Activated naive CD8-positive, alpha-beta T cell treated with anti-CD3 and anti-CD28 coated beads, Interleukin-2, amount 10 ng/mL, durations not matched to agents 7 days and 5 days (primary cell): ENCODE measurements around the gene MGA. TPM values are rescaled to one million over a fixed set of nuclear protein-coding genes. Genes with fewer than 3 reads are reported as not detected.

ENCODE experiments used
- ATAC-seq: fragments of 150-1000 bp; cut with Tn5 transposase; one replicate; pipeline ENCODE4 v1.10.0; 2021; ENCODE audit warnings: low read depth, moderate library complexity
- POLR2A ChIA-PET: fragments of 350-600 bp; sonication (Branson Sonifier 250); formaldehyde crosslinking; loops from one replicate; lab custom pipeline; 2021; ENCODE audit warnings: antibody characterized with exemption; lab: Charles Lee
- DNase-seq: peaks from one replicate; pipeline ENCODE4 v3.0.0; 2021
- H3K27ac Mint-ChIP-seq: one replicate; pipeline ENCODE4 v1.8.0; 2022; ENCODE audit warnings: mild to moderate bottlenecking, mixed read lengths
- H3K27me3 Mint-ChIP-seq: one replicate; pipeline ENCODE4 v1.8.0; 2022; ENCODE audit warnings: mild to moderate bottlenecking, moderate library complexity, mixed read lengths
- H3K36me3 Mint-ChIP-seq: one replicate; pipeline ENCODE4 v1.8.0; 2021; ENCODE audit warnings: mild to moderate bottlenecking, mixed read lengths
- H3K4me1 Mint-ChIP-seq: one replicate; pipeline ENCODE4 v1.8.0; 2021; ENCODE audit warnings: mixed read lengths
- H3K4me3 Mint-ChIP-seq: one replicate; pipeline ENCODE4 v1.8.0; 2022; ENCODE audit warnings: mild to moderate bottlenecking, moderate library complexity, mixed read lengths
- H3K9me3 Mint-ChIP-seq: one replicate; pipeline ENCODE4 v1.8.0; 2021; ENCODE audit warnings: mixed read lengths
- total RNA-seq, 2 experiments: library from RNA; stranded (reverse); gene quantifications; one replicate each; pipeline ENCODE4 v1.2.3, GENCODE V29; 2021

Gene MGA
- total RNA-seq, 2 experiments from 2014 or later = 43.1 to 46.2 TPM

GRCh38 chr15:41810651-41811431, 150.6 kb downstream of the MGA start:
- POLR2A ChIA-PET = interaction anchor here (0.6 to 4.5 kb wide), 9 partner anchors 8 to 345 kb away, joined by 3 to 54 read pairs (median 4); partner anchors contain the start of gene MAPKBP1
- Mint-ChIP-seq H3K27ac (peak overlapping the region; percentile 43), H3K9me3 (no peaks in the 10 kb centered on the region), H3K4me1 (peaks cover 25% of the 10 kb centered on the region), H3K4me3 (peak overlapping the region; percentile 17), H3K36me3 (peaks cover 2% of the 10 kb centered on the region), H3K27me3 (no peaks in the 10 kb centered on the region)
- ATAC-seq = peak; percentile 31
- DNase-seq = no peak

- H3K4me1 Mint-ChIP-seq = peaks cover 25% of the 10 kb centered on the region
- no peaks in the 10 kb centered on the region for H3K27me3 Mint-ChIP-seq
- H3K27ac Mint-ChIP-seq = peak overlapping the region; percentile 37
- ATAC-seq (peak; percentile 81), DNase-seq (peak; percentile 80)
- POLR2A ChIA-PET = interaction anchor here (1.0 to 4.5 kb wide), 7 partner anchors 31 to 346 kb away, joined by 3 to 54 read pairs (median 4); partner anchors contain the start of gene MAPKBP1
- peaks cover 6% of the 10 kb centered on the region for H3K36me3 Mint-ChIP-seq
- peak overlapping the region; percentile 17 for H3K4me3 Mint-ChIP-seq
- H3K9me3 Mint-ChIP-seq = no peaks in the 10 kb centered on the region
Measured at GRCh38 chr15:41811432-41812195, 151.4 kb downstream of the MGA start.

- DNase-seq (no peak), ATAC-seq (no peak)
- no peaks in the 10 kb centered on the region for H3K27me3 Mint-ChIP-seq
- H3K36me3 Mint-ChIP-seq = peaks cover 11% of the 10 kb centered on the region
- POLR2A ChIA-PET = interaction anchor here (4.5 kb wide), 1 partner anchor 39 kb away, joined by 54 read pairs; the partner anchor contains the start of gene MAPKBP1
- H3K4me1 Mint-ChIP-seq = peaks cover 25% of the 10 kb centered on the region
- H3K4me3 Mint-ChIP-seq = no peak overlapping the region
- H3K27ac Mint-ChIP-seq = peak overlapping the region; percentile 19
- no peaks in the 10 kb centered on the region for H3K9me3 Mint-ChIP-seq
Measured at GRCh38 chr15:41812820-41813375, 152.7 kb downstream of the MGA start.

- POLR2A ChIA-PET = interaction anchor here (1.0 to 1.1 kb wide), 2 partner anchors 39 to 117 kb away, joined by 3 read pairs; partner anchors contain the start of gene MAPKBP1
Measured at GRCh38 chr15:41813426-41813825, 153.2 kb downstream of the MGA start.

GRCh38 chr15:41814534-41814933, 154.3 kb downstream of the MGA start:
- H3K36me3 Mint-ChIP-seq = peaks cover 14% of the 10 kb centered on the region
- ATAC-seq (no peak), DNase-seq (no peak)
- no peaks in the 10 kb centered on the region for H3K27me3 Mint-ChIP-seq
- H3K4me1 Mint-ChIP-seq = peaks cover 20% of the 10 kb centered on the region
- POLR2A ChIA-PET = interaction anchor here (1.1 kb wide), 1 partner anchor 119 kb away, joined by 3 read pairs; no protein-coding TSS in a partner anchor
- no peak overlapping the region for H3K27ac Mint-ChIP-seq
- H3K9me3 Mint-ChIP-seq = no peaks in the 10 kb centered on the region
- no peak overlapping the region for H3K4me3 Mint-ChIP-seq

More at GRCh38 chr15:41813426-41813825, 153.2 kb downstream of the MGA start:
- Mint-ChIP-seq H3K4me3 (no peak overlapping the region), H3K4me1 (peaks cover 25% of the 10 kb centered on the region), H3K27ac (peak overlapping the region; percentile 19), H3K9me3 (no peaks in the 10 kb centered on the region), H3K27me3 (no peaks in the 10 kb centered on the region), H3K36me3 (peaks cover 11% of the 10 kb centered on the region)
- DNase-seq = no peak
- ATAC-seq = no peak

GRCh38 chr15:41816788-41817187, 156.6 kb downstream of the MGA start:
- no peak overlapping the region for H3K4me3 Mint-ChIP-seq
- ATAC-seq (no peak), DNase-seq (no peak)
- no peaks in the 10 kb centered on the region for H3K27me3 Mint-ChIP-seq
- no peak overlapping the region for H3K27ac Mint-ChIP-seq
- no peaks in the 10 kb centered on the region for H3K9me3 Mint-ChIP-seq
- peaks cover 1% of the 10 kb centered on the region for H3K4me1 Mint-ChIP-seq
- peaks cover 14% of the 10 kb centered on the region for H3K36me3 Mint-ChIP-seq
- POLR2A ChIA-PET = no interaction called here

GRCh38 chr15:41817327-41817726, 157.1 kb downstream of the MGA start:
- ATAC-seq (no peak), DNase-seq (no peak)
- POLR2A ChIA-PET = no interaction called here
- H3K4me3 Mint-ChIP-seq = no peak overlapping the region
- H3K27me3 Mint-ChIP-seq = no peaks in the 10 kb centered on the region
- peaks cover 14% of the 10 kb centered on the region for H3K36me3 Mint-ChIP-seq
- H3K9me3 Mint-ChIP-seq = no peaks in the 10 kb centered on the region
- H3K27ac Mint-ChIP-seq = no peak overlapping the region
- peaks cover 1% of the 10 kb centered on the region for H3K4me1 Mint-ChIP-seq

GRCh38 chr15:41817781-41818180, 157.6 kb downstream of the MGA start:
- Mint-ChIP-seq H3K27ac (no peak overlapping the region), H3K36me3 (peaks cover 14% of the 10 kb centered on the region), H3K4me3 (no peak overlapping the region), H3K4me1 (peaks cover 1% of the 10 kb centered on the region), H3K27me3 (no peaks in the 10 kb centered on the region), H3K9me3 (no peaks in the 10 kb centered on the region)
- DNase-seq (no peak), ATAC-seq (no peak)
- POLR2A ChIA-PET = no interaction called here

- Mint-ChIP-seq H3K27ac (peak overlapping the region; percentile 11), H3K9me3 (no peaks in the 10 kb centered on the region), H3K4me3 (no peak overlapping the region), H3K4me1 (no peaks in the 10 kb centered on the region), H3K36me3 (peaks cover 13% of the 10 kb centered on the region), H3K27me3 (no peaks in the 10 kb centered on the region)
- ATAC-seq (no peak), DNase-seq (no peak)
- POLR2A ChIA-PET = no interaction called here
Measured at GRCh38 chr15:41819455-41820050, 159.3 kb downstream of the MGA start.

- Mint-ChIP-seq H3K27me3 (no peaks in the 10 kb centered on the region), H3K9me3 (no peaks in the 10 kb centered on the region), H3K36me3 (peaks cover 12% of the 10 kb centered on the region), H3K4me1 (no peaks in the 10 kb centered on the region), H3K27ac (no peak overlapping the region), H3K4me3 (no peak overlapping the region)
- ATAC-seq = no peak
- no peak for DNase-seq
- POLR2A ChIA-PET = no interaction called here
Measured at GRCh38 chr15:41820791-41821423, 160.7 kb downstream of the MGA start.

- H3K36me3 Mint-ChIP-seq = peaks cover 6% of the 10 kb centered on the region
- DNase-seq (no peak), ATAC-seq (no peak)
- peaks cover 2% of the 10 kb centered on the region for H3K4me1 Mint-ChIP-seq
- POLR2A ChIA-PET = no interaction called here
- H3K9me3 Mint-ChIP-seq = no peaks in the 10 kb centered on the region
- no peak overlapping the region for H3K27ac Mint-ChIP-seq
- H3K27me3 Mint-ChIP-seq = no peaks in the 10 kb centered on the region
- H3K4me3 Mint-ChIP-seq = no peak overlapping the region
Measured at GRCh38 chr15:41821831-41822230, 161.6 kb downstream of the MGA start.

GRCh38 chr15:41822471-41822870, 162.3 kb downstream of the MGA start:
- Mint-ChIP-seq H3K27me3 (no peaks in the 10 kb centered on the region), H3K4me3 (no peak overlapping the region), H3K4me1 (peaks cover 2% of the 10 kb centered on the region), H3K9me3 (no peaks in the 10 kb centered on the region), H3K36me3 (peaks cover 3% of the 10 kb centered on the region), H3K27ac (no peak overlapping the region)
- POLR2A ChIA-PET = no interaction called here
- DNase-seq (no peak), ATAC-seq (no peak)
